IPS-11a (cell line): ENCODE data around the gene GULP1.

ENCODE experiments used
- H3K4me3 ChIP-seq: one replicate; pipeline ENCODE4 v1.5.1; 2013; ENCODE audit warnings: low read depth, low read length, control low read depth

Gene GULP1

DNA sequence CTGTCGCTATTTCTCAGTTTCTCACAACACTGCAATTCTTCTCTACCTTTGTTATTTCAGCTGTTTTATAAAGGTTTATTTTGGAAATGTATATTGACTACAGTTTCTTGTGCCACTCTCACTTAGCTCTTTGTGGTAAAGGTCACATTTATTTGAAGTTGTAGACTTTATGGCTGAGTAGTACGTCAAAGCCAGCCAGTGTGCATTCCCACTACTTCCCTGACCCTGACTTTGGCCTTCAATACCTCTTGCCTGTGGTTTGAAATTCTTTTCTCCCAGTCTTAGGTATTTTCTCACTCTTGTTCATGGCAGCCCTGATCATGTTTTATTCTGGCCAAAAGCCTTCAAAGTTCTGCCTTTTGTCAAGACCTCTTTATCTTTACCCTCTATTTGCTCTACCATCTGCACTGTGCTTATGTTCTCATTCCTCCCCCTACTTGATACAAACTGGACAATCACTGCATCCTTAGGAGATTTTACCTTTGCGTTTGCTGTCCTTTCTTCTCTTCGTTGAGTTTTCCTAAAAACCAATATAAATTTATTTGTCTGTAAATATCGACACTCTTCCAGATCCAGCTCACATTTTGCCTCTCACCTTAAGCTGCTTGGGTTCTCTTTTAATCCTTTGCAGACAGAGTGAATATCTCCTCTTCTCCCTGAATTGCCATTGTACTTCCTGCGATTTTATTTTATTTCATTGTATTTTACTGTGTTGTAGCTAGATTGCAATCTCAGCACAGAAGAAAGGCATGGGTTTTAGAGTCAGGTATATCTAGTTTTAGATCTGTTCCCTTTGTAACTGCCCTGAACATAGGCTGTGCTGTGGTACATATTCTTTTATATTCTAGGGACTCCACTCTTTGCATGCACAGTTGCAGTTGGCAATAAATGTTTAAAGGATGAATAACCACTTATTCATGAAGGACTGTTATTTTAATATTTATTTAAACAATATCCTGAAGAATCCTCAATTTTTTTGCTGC lies 31.2 kb downstream of the GULP1 start:
- no peak overlapping the region for H3K4me3 ChIP-seq

GRCh38 chr2:188324067-188324466 lies 32.4 kb downstream of the GULP1 start:
- H3K4me3 ChIP-seq, result no peak overlapping the region

DNA sequence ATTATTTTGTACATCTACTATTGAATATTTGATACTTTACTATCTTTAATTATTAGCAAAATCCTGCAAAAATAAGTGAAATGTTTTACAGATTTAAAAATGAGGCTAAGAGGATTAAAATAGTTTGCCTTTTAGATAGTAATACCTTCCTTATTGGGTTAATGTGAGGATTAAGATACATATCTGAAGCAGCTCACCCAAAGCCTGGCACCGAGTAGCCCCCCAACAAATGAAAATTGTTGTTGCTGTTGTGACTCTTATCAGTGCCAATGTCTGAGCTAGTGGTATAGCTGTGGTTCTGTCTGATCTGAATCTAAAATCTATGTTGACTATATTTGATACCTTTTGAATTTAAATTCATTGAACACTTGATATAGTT lies 34.6 kb downstream of the GULP1 start:
- no peak overlapping the region for H3K4me3 ChIP-seq

GRCh38 chr2:188326669-188327301 lies 35.1 kb downstream of the GULP1 start:
- no peak overlapping the region for H3K4me3 ChIP-seq

- H3K4me3 ChIP-seq, result no peak overlapping the region
Measured at GRCh38 chr2:188327518-188328213, 36.0 kb downstream of the GULP1 start.

DNA sequence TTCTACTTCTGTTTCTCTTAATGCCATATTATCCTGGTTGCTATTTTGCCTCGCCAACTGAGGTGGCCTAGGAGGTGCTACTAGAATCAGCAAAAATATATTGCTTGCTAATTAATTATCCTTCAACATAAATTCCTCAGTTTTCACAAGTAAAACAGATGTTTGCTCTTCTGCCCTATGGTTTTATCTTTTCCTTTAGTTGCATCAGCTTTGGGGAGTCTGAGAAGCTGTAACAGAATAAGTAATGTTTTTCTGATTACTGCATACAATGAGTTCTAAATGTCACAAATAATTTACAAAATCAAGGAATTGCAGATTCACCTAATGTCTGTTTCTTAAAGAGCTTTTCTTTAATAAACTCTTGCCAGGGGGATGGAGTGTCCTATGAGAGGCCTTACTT lies 36.7 kb downstream of the GULP1 start:
- no peak overlapping the region for H3K4me3 ChIP-seq

GRCh38 chr2:188330316-188331053 lies 38.8 kb downstream of the GULP1 start:
- H3K4me3 ChIP-seq, result no peak overlapping the region

DNA sequence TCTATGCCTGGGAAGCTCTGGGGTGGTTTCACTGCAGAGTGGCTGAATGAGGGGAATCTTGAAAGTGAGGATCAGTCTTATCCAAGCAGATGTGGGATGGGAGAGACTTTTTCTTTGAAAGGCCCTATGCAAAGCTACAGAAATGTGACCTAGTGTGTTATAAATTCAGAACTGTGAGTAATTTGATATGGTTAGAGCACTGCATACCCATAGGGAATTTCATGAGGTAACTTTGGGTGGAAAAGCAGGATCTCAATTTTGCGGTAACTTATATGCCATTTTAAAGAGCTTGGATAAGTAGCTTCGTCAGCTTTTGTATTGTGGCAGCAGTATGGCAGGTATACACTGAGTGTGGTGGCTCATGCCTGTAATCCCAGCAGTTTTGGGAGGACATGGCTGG lies 40.9 kb downstream of the GULP1 start:
- H3K4me3 ChIP-seq, result no peak overlapping the region

GRCh38 chr2:188333751-188334524 lies 42.3 kb downstream of the GULP1 start:
- no peak overlapping the region for H3K4me3 ChIP-seq

DNA sequence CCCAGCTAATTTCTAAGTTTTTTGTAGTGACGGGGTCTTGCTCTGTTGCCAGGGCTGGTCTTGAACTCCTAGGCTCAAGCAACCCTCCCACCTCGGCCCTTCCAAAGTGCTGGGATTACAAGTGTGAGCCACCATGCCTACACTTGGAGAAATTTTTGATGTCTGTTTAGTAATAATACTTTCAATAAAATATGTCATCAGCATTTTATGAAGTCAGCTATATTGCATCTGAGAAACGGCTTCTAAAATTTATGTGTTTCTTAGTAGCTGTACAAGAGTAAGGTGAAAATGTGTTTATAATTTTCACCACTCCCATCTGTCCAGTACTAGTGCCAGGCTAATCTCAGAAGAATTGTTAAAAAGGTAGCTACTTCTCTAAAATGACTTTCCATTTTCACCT lies 46.8 kb downstream of the GULP1 start:
- no peak overlapping the region for H3K4me3 ChIP-seq

- H3K4me3 ChIP-seq, result no peak overlapping the region
Measured at GRCh38 chr2:188340257-188340656, 48.6 kb downstream of the GULP1 start.

DNA sequence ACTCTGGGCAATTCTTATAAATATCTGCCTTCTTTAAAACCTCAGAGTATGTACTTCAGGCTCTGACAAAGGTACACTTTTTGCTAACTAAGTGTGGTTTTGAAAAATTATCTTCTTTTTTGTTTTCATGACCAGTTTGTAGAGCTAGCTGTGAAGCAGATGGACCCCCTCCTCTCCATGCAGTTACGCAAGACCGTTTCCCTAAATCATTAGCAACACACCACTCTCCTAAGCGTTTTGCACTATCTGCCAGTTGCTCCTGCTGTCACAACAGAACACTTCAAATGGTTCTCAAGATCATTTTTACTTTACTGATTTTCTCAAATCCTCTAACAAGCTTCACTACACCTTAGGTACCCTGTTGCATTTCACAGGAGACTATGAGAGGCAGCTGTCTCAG lies 53.3 kb downstream of the GULP1 start:
- no peak overlapping the region for H3K4me3 ChIP-seq

- no peak overlapping the region for H3K4me3 ChIP-seq
Measured at GRCh38 chr2:188345426-188345825, 53.8 kb downstream of the GULP1 start.

GRCh38 chr2:188345831-188346458 lies 54.3 kb downstream of the GULP1 start:
- no peak overlapping the region for H3K4me3 ChIP-seq

DNA sequence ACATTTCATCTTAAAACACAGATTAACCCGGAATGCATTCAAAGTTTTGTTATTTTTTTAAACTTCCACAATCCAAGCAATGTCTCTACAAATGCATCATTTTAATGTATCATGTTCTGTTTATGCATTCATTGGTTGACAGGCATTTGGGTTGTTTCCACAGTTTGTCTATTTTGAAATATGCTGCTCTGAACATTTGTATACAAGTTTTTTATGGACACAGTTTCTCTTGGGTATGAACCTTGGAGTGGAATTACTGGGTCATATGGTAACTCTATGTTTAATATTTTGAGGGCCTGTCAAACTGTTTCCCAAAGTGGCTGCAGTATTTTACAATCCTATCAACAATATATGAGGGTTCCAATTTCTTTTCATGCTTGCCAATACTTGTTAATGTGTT lies 57.3 kb downstream of the GULP1 start:
- H3K4me3 ChIP-seq, result no peak overlapping the region

DNA sequence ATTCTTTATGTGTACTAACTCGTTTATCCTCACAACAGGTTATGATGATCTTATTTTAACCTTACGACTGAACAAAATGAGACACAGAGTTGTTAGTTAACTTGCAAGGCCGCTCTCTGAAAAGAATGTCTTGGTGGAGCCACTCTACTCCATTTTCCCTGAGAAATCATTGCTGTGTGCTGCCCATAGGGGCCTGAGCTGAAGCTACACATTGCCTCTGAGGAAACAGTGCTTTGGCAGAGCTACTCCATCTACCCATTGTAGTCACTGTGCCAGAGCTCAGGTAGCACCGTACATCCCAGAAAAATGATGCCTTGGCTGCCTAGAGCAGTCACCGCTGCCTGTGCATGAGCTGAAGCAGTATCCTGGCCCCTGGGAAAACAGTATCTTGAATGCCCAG lies 61.6 kb downstream of the GULP1 start:
- no peak overlapping the region for H3K4me3 ChIP-seq

- no peak overlapping the region for H3K4me3 ChIP-seq
Measured at GRCh38 chr2:188360485-188361263, 69.0 kb downstream of the GULP1 start.

DNA sequence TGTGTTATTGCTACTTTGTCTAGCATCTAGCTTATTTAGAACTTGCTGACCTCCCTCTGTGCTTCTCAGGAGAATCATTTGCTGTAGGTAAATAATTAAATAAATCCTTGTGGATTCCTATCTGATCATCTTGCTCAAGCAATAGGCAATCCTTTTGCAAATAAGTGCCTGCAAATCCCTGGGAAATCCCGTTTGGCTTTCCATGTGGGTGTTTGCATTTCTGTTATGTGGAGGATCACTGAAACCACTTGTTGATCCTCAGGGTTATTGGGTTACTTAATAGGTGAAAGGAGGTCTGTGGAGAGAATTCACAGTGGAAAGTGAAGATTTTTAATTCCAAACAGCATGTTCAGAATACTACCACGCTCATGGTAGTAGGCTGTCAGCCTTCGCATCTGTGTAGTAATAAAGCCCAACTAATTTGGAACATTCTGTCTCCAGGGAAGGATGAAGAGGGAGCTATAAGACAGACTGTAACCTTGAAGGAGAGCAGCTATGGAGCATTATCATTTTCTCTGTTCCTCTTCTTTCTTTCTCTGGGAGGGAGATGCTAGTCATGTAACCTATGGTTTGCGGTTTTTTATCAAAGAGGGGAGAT lies 72.5 kb downstream of the GULP1 start:
- no peak overlapping the region for H3K4me3 ChIP-seq
